NT2/D1 (cell line): ENCODE data around the gene CDNF.

ENCODE experiments used
- YY1 ChIP-seq: IDR thresholded peaks from 2 replicates; pipeline ENCODE4 v1.6.1; 2011; ENCODE audit not compliant: insufficient read length, insufficient read depth
- ZNF274 ChIP-seq: IDR thresholded peaks from 2 replicates; pipeline ENCODE4 v1.6.1; 2011; ENCODE audit warnings: mild to moderate bottlenecking, low read depth, low read length

GRCh38 chr10:14855453-14855852 lies 17.6 kb upstream of the CDNF start:
- TF ChIP-seq ZNF274 (no peak), YY1 (no peak)
